ENCODE results near the gene GABRB2. TPM values are rescaled to one million over a fixed set of nuclear protein-coding genes. Genes with fewer than 3 reads are reported as not detected.

The GABRB2 gene
- total RNA-seq, 1 donor from 2014 or later: 2.5 TPM

GRCh38 chr5:161481922-161482321 is 64.6 kb downstream of the GABRB2 start:
- H3K36me3 Mint-ChIP-seq: no peaks in the 10 kb centered on the region
- no peaks in the 10 kb centered on the region for H3K4me1 Mint-ChIP-seq (ENCODE audit: unreplicated experiment)
- TF ChIP-seq CTCF (conservative IDR thresholded peaks at IDR 0.05): no peak
- no peak for DNase-seq (ENCODE audit: extremely low spot score, unreplicated experiment)
- no peaks in the 10 kb centered on the region for H3K9me3 Mint-ChIP-seq
- no peak overlapping the region for H3K27ac Mint-ChIP-seq
- H3K4me3 Mint-ChIP-seq: no peak overlapping the region
- H3K27me3 Mint-ChIP-seq: no peaks in the 10 kb centered on the region

- Mint-ChIP-seq H3K27me3 (no peaks in the 10 kb centered on the region), H3K4me3 (no peak overlapping the region), H3K36me3 (no peaks in the 10 kb centered on the region), H3K9me3 (peaks cover 5% of the 10 kb centered on the region), H3K27ac (no peak overlapping the region), H3K4me1 (ENCODE audit: unreplicated experiment) (no peaks in the 10 kb centered on the region)
- no peak for DNase-seq (ENCODE audit: extremely low spot score, unreplicated experiment)
- no peak for TF ChIP-seq CTCF (conservative IDR thresholded peaks at IDR 0.05)
These were observed 75.1 kb downstream of the GABRB2 start for GRCh38 chr5:161471211-161471950.

- H3K27ac Mint-ChIP-seq: no peak overlapping the region
- TF ChIP-seq CTCF (conservative IDR thresholded peaks at IDR 0.05): no peak
- H3K9me3 Mint-ChIP-seq: no peaks in the 10 kb centered on the region
- no peak for DNase-seq (ENCODE audit: extremely low spot score, unreplicated experiment)
- no peaks in the 10 kb centered on the region for H3K36me3 Mint-ChIP-seq
- H3K4me3 Mint-ChIP-seq: no peak overlapping the region
- no peaks in the 10 kb centered on the region for H3K27me3 Mint-ChIP-seq
- H3K4me1 Mint-ChIP-seq (ENCODE audit: unreplicated experiment): no peaks in the 10 kb centered on the region
These were observed 78.8 kb downstream of the GABRB2 start for GRCh38 chr5:161467703-161468102.

GRCh38 chr5:161460741-161461140 is 85.8 kb downstream of the GABRB2 start:
- DNase-seq (ENCODE audit: extremely low spot score, unreplicated experiment): no peak
- TF ChIP-seq CTCF (conservative IDR thresholded peaks at IDR 0.05): no peak
- Mint-ChIP-seq H3K9me3 (no peaks in the 10 kb centered on the region), H3K4me3 (no peak overlapping the region), H3K27ac (no peak overlapping the region), H3K4me1 (ENCODE audit: unreplicated experiment) (peaks cover 4% of the 10 kb centered on the region), H3K36me3 (no peaks in the 10 kb centered on the region), H3K27me3 (no peaks in the 10 kb centered on the region)

- no peaks in the 10 kb centered on the region for H3K9me3 Mint-ChIP-seq
- TF ChIP-seq CTCF (conservative IDR thresholded peaks at IDR 0.05): no peak
- no peak overlapping the region for H3K4me3 Mint-ChIP-seq
- H3K36me3 Mint-ChIP-seq: no peaks in the 10 kb centered on the region
- DNase-seq (ENCODE audit: extremely low spot score, unreplicated experiment): no peak
- no peaks in the 10 kb centered on the region for H3K27me3 Mint-ChIP-seq
- H3K27ac Mint-ChIP-seq: no peak overlapping the region
- no peaks in the 10 kb centered on the region for H3K4me1 Mint-ChIP-seq (ENCODE audit: unreplicated experiment)
These were observed 99.9 kb downstream of the GABRB2 start for GRCh38 chr5:161446655-161447054.

Data from type B pancreatic cell (in vitro differentiated cells).